IMR-90 (cell line): Measurements from ENCODE around the gene AGTPBP1. TPM values are rescaled to one million over a fixed set of nuclear protein-coding genes. Genes with fewer than 3 reads are reported as not detected.

ENCODE experiments used
- ATAC-seq: fragments of 200-7000 bp; cut with Tn5 transposase; 2 replicates; pipeline ENCODE4 v1.9.1; 2020; ENCODE audit warnings: low read depth, mild to moderate bottlenecking, moderate library complexity
- BruUV-seq: library from RNA; stranded (reverse); fragments of 400-500 nt; replicated peaks from 2 replicates; lab custom pipeline; 2021; lab: Mats Ljungman, UMichigan
- CTCF ChIA-PET: fragments of 300-600 bp; formaldehyde crosslinking; extraction: SDS; loops from one replicate; lab custom pipeline; 2021; ENCODE audit warnings: antibody characterized with exemption; lab: Yijun Ruan, JAX
- POLR2A ChIA-PET: fragments of 300-600 bp; sonication (Branson Sonifier 250); formaldehyde crosslinking; loops from one replicate; lab custom pipeline; 2022; ENCODE audit warnings: antibody characterized with exemption; ENCODE audit not compliant: unreplicated experiment; lab: Charles Lee
- DNase-seq: peaks from one replicate; pipeline ENCODE4 v3.0.0; 2013
- H2AFZ ChIP-seq: replicated peaks from 2 replicates; pipeline ENCODE3; 2013; ENCODE audit warnings: low read length, mild to moderate bottlenecking; ENCODE audit not compliant: poor library complexity
- H2AK5ac ChIP-seq: 2 replicates; pipeline ENCODE4 v1.6.1; 2013; ENCODE audit warnings: low read depth, low read length, inconsistent platforms
- H2AK9ac ChIP-seq: replicated peaks from 2 replicates; pipeline ENCODE3; 2013; ENCODE audit warnings: mild to moderate bottlenecking, low read depth, low read length, moderate library complexity; ENCODE audit not compliant: poor library complexity
- H2BK120ac ChIP-seq: 2 replicates; pipeline ENCODE4 v1.6.1; 2013; ENCODE audit warnings: low read depth, low read length, inconsistent platforms
- H2BK15ac ChIP-seq: 3 replicates; pipeline ENCODE4 v1.6.1; 2013; ENCODE audit warnings: low read depth, low read length, inconsistent platforms
- H2BK20ac ChIP-seq: 2 replicates; pipeline ENCODE4 v1.6.1; 2013; ENCODE audit warnings: low read depth, mild to moderate bottlenecking, inconsistent platforms, low read length, moderate library complexity
- H2BK5ac ChIP-seq: 2 replicates; pipeline ENCODE4 v1.6.1; 2013; ENCODE audit warnings: mild to moderate bottlenecking, low read depth, low read length, inconsistent platforms; ENCODE audit not compliant: poor library complexity, severe bottlenecking
- H3K14ac ChIP-seq: replicated peaks from 2 replicates; pipeline ENCODE4 v1.6.1; 2013; ENCODE audit warnings: low read depth, low read length, inconsistent platforms
- H3K18ac ChIP-seq: 2 replicates; pipeline ENCODE4 v1.6.1; 2013; ENCODE audit warnings: low read depth, low read length, control low read depth
- H3K23ac ChIP-seq: 2 replicates; pipeline ENCODE4 v1.6.1; 2013; ENCODE audit warnings: low read depth, low read length, inconsistent platforms
- H3K27ac ChIP-seq: 2 replicates; pipeline ENCODE4 v1.5.1; 2013; ENCODE audit warnings: mild to moderate bottlenecking, control low read depth, low read length; ENCODE audit not compliant: insufficient read depth
- H3K27me3 ChIP-seq: 2 replicates; pipeline ENCODE4 v1.6.1; 2013; ENCODE audit warnings: low read length; ENCODE audit not compliant: control insufficient read depth, insufficient read depth
- H3K36me3 ChIP-seq: 2 replicates; pipeline ENCODE4 v1.6.1; 2013; ENCODE audit warnings: low read length, mixed read lengths; ENCODE audit not compliant: control insufficient read depth, insufficient read depth
- H3K4ac ChIP-seq: 2 replicates; pipeline ENCODE4 v1.6.1; 2013; ENCODE audit warnings: low read depth, low read length, inconsistent platforms
- H3K4me1 ChIP-seq: 2 replicates; pipeline ENCODE4 v1.6.1; 2013; ENCODE audit warnings: low read length, mixed read lengths; ENCODE audit not compliant: control insufficient read depth, insufficient read depth
- H3K4me2 ChIP-seq: 2 replicates; pipeline ENCODE4 v1.6.1; 2013; ENCODE audit warnings: low read depth, mild to moderate bottlenecking, control low read depth, low read length, moderate library complexity
- H3K4me3 ChIP-seq: 2 replicates; pipeline ENCODE4 v1.5.1; 2013; ENCODE audit warnings: low read depth, mild to moderate bottlenecking, control low read depth, low read length, moderate library complexity; ENCODE audit not compliant: insufficient read depth
- H3K56ac ChIP-seq: 2 replicates; pipeline ENCODE4 v1.6.1; 2013; ENCODE audit warnings: low read length, inconsistent platforms; ENCODE audit not compliant: insufficient read depth; ENCODE audit errors: extremely low read depth
- H3K79me1 ChIP-seq, 2 experiments: 2 replicates each; pipeline ENCODE4 v1.6.1; 2013; ENCODE audit warnings: low read length in 2 of 2, inconsistent platforms in 1 of 2, low read depth in 1 of 2
- H3K9ac ChIP-seq: 2 replicates; pipeline ENCODE4 v1.6.1; 2013; ENCODE audit warnings: low read depth, low read length, control low read depth
- H3K9me1 ChIP-seq: 2 replicates; pipeline ENCODE4 v1.6.1; 2013; ENCODE audit warnings: low read length, inconsistent platforms; ENCODE audit not compliant: insufficient read depth
- H3K9me3 ChIP-seq: 2 replicates; pipeline ENCODE4 v1.6.1; 2013; ENCODE audit warnings: low read length; ENCODE audit not compliant: control insufficient read depth, insufficient read depth
- H4K20me1 ChIP-seq: 2 replicates; pipeline ENCODE4 v1.6.1; 2013; ENCODE audit warnings: low read length, inconsistent platforms; ENCODE audit not compliant: insufficient read depth
- H4K5ac ChIP-seq: 2 replicates; pipeline ENCODE4 v1.6.1; 2013; ENCODE audit warnings: mild to moderate bottlenecking, low read depth, low read length, control low read depth
- H4K8ac ChIP-seq, 2 experiments: 2 replicates each; pipeline ENCODE4 v1.6.1; 2013; ENCODE audit warnings: low read depth in 2 of 2, low read length in 2 of 2, control low read depth in 1 of 2, inconsistent platforms in 1 of 2
- H4K91ac ChIP-seq: 2 replicates; pipeline ENCODE4 v1.6.1; 2013; ENCODE audit warnings: low read depth, low read length, inconsistent platforms; ENCODE audit not compliant: insufficient read depth
- MAFK ChIP-seq: IDR thresholded peaks from 2 replicates; pipeline ENCODE4 v1.6.1; 2012; ENCODE audit warnings: low read depth, low read length, improper control_type of control experiment
- POLR2A ChIP-seq: IDR thresholded peaks from 2 replicates; pipeline ENCODE4 v1.6.1; 2012; ENCODE audit warnings: mild to moderate bottlenecking, low read depth, low read length
- WGBS, 2 experiments: methylation state at CpG; one replicate each; pipeline versions ENCODE4 v1.1.5 to v1.1.7; 2013; ENCODE audit warnings: missing lambda C conversion rate in 2 of 2; ENCODE audit not compliant: insufficient read length in 1 of 2; ENCODE audit errors: extremely low coverage in 2 of 2; 5-methylcytosine and 5-hydroxymethylcytosine counted together
- dilution Hi-C: fragments of 300-500 bp; cut with HindIII; formaldehyde crosslinking; loops from one replicate; pipeline ENCODE4 v1.14.3; 2018; ENCODE audit warnings: low sequenced_read_pairs; ENCODE audit not compliant: unreplicated experiment
- in situ Hi-C: fragments of 300-500 bp; cut with MboI; formaldehyde crosslinking; loops from 3 replicates; pipeline ENCODE4 v1.14.3; 2019; ENCODE audit warnings: low sequenced_read_pairs, inconsistent platforms, mixed read lengths
- intact Hi-C: fragments of 100-400 bp; cut with micrococcal nuclease; formaldehyde crosslinking; loops from 2 replicates; pipeline ENCODE4 v1.10.0; 2022
- polyA plus RNA-seq, 3 experiments: library from polyadenylated mRNA; depleted of rRNA; stranded (reverse); fragments of >200 nt; gene quantifications; 2 replicates each; pipeline ENCODE4 v1.2.3, GENCODE V29; 2012; ENCODE audit warnings: low replicate concordance in 1 of 3
- total RNA-seq: library from RNA; depleted of rRNA; stranded (reverse); fragments of >200 nt; gene quantifications from 2 replicates; pipeline ENCODE4 v1.2.3, GENCODE V29; 2012

Gene AGTPBP1
- total and polyA plus RNA-seq, 2 of the 4 experiments (the other 2 are of a cell fraction) = 3.3 to 9.0 TPM

DNA sequence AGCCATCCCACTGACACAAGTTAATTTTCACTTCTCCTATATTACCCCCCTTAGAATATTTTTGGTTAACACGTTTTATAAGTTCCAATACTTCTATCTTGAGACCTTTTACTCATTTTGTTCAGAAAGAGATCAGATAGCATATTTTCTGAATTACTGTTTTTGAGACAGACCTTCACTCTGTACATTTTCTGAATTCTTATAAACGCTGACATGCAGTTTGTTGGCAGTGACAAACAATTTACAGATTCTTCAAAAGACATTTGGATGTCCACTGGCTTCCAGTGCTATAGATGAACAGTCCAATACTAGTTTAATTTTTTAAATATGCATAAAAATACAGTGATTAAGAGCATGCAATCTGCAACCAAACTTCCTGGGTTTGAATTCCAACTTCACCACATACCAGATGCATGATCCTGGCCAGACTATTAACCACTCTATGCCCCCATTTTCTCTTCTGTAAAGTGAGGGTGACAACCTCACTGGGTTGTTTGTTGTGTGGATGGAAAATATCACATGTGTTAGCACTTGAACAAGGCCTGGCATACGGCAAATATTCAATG lies 142.1 kb downstream of the AGTPBP1 start:
- H2BK120ac ChIP-seq = no peak overlapping the region
- H3K56ac ChIP-seq = no peak overlapping the region
- ChIA-PET CTCF (no interaction called here), POLR2A (no interaction called here)
- H2BK15ac ChIP-seq = no peak overlapping the region
- no peaks in the 10 kb centered on the region for H3K36me3 ChIP-seq
- H3K18ac ChIP-seq = no peak overlapping the region
- H2AFZ ChIP-seq = no peak overlapping the region
- no peaks in the 10 kb centered on the region for H3K9me3 ChIP-seq
- no peak overlapping the region for H3K14ac ChIP-seq
- no peak overlapping the region for H4K91ac ChIP-seq
- dilution Hi-C loops (no loop called here), in situ Hi-C loops (no loop called here), intact Hi-C loops (no loop called here)
- no TSS peak for BruUV-seq
- no peak overlapping the region for H3K27ac ChIP-seq
- H3K4ac ChIP-seq = no peak overlapping the region
- H3K79me1 ChIP-seq = no peaks in the 10 kb centered on the region
- H3K27me3 ChIP-seq = no peaks in the 10 kb centered on the region
- no peak overlapping the region for H4K8ac ChIP-seq
- WGBS, 2 experiments = 20% methylated on average over 1 of the region's 3 CpGs; no CpG with 5 or more reads in 1 of the 2 experiments
- H2AK5ac ChIP-seq = no peak overlapping the region
- ATAC-seq (peak; percentile 56), DNase-seq (peak; percentile 20)
- H3K4me1 ChIP-seq = no peaks in the 10 kb centered on the region
- no peak overlapping the region for H4K5ac ChIP-seq
- H3K4me2 ChIP-seq = no peak overlapping the region
- H2BK20ac ChIP-seq = no peak overlapping the region
- no peak overlapping the region for H2AK9ac ChIP-seq
- no peak overlapping the region for H3K9ac ChIP-seq
- no peaks in the 10 kb centered on the region for H4K20me1 ChIP-seq
- no peak overlapping the region for H2BK5ac ChIP-seq
- TF ChIP-seq POLR2A = no peak
- TF ChIP-seq MAFK = peak; percentile 28; the same call in 1 of the 2 replicates
- H3K23ac ChIP-seq = no peak overlapping the region
- no peak overlapping the region for H3K4me3 ChIP-seq
- 0 out of 2 replicates have a peak, but pooled peaks cover 2% of the 10 kb centered on the region for H3K9me1 ChIP-seq
